Stomach (tissue), 4 donors: Measurements from ENCODE around the gene ABAT.

Experiments
- CTCF ChIP-seq, 7 experiments: fragments of 450-650 bp in 4 of 7; fragments of 200-600 bp in 3 of 7; sonication (generic) in 3 of 7; IDR thresholded peaks; one replicate each; pipeline ENCODE4 v1.5.1; 2016 to 2019; ENCODE audit warnings: antibody characterized with exemption in 7 of 7, control low read depth in 2 of 7, mild to moderate bottlenecking in 1 of 7
- POLR2A ChIP-seq, 4 donors: fragments of 450-650 bp; IDR thresholded peaks; one replicate each; pipeline ENCODE4 v1.6.1; 2016; ENCODE audit warnings: antibody characterized with exemption in 4 of 4, control low read depth in 2 of 4, mild to moderate bottlenecking in 1 of 4, moderate library complexity in 1 of 4
- POLR2AphosphoS5 ChIP-seq, 3 donors: sonication (generic); formaldehyde crosslinking; IDR thresholded peaks; one replicate each; pipeline ENCODE4 v1.6.1; 2016; ENCODE audit warnings: antibody characterized with exemption in 3 of 3

- TF ChIP-seq CTCF (IDR thresholded peaks at IDR 0.05) (no peak), POLR2A (IDR thresholded peaks at IDR 0.05) (no peak), POLR2AphosphoS5 (IDR thresholded peaks at IDR 0.05) (no peak)
Measured at GRCh38 chr16:8762254-8762653, 87.8 kb downstream of the ABAT start.
